K562 (cell line): ENCODE results near the gene NEK2. TPM values are rescaled to one million over a fixed set of nuclear protein-coding genes. Genes with fewer than 3 reads are reported as not detected.

Experiments used
- CEBPG ChIP-seq, 3 experiments: fragments of 200-800 bp in 1 of 3; sonication (Bioruptor generic) in 1 of 3; sonication (generic) in 1 of 3; formaldehyde crosslinking in 1 of 3; IDR thresholded peaks in 2 of 3; conservative IDR thresholded peaks in 1 of 3; 2 replicates each; pipeline versions ENCODE4 v1.6.1 to v1.8.0; 2016 to 2022; ENCODE audit warnings: missing compliant biosample characterization in 2 of 3, missing genetic modification characterization in 2 of 3, mild to moderate bottlenecking in 1 of 3, missing genetic modification reagents in 1 of 3
- ESRRA ChIP-seq: fragments of 450-650 bp; IDR thresholded peaks from 2 replicates; pipeline ENCODE4 v1.6.1; 2014; ENCODE audit warnings: low read depth, mild to moderate bottlenecking, moderate library complexity, borderline replicate concordance
- MBD2 ChIP-seq: sonication (generic); IDR thresholded peaks from 2 replicates; pipeline ENCODE4 v1.6.1; 2016; ENCODE audit warnings: low read depth, borderline replicate concordance
- MYNN ChIP-seq, 2 experiments: sonication (generic); formaldehyde crosslinking in 1 of 2; IDR thresholded peaks; 2 replicates each; pipeline versions ENCODE4 v1.5.0 to v1.6.1; 2016 to 2020; ENCODE audit warnings: antibody characterized with exemption in 1 of 2, missing genetic modification reagents in 1 of 2
- NFRKB ChIP-seq: fragments of 450-650 bp; IDR thresholded peaks from 2 replicates; pipeline ENCODE4 v1.6.1; 2016; ENCODE audit warnings: low read depth
- NONO ChIP-seq, 2 experiments: fragments of 200-400 bp in 1 of 2; fragments of 450-650 bp in 1 of 2; formaldehyde crosslinking in 1 of 2; IDR thresholded peaks; 2 replicates each; pipeline ENCODE4 v1.6.1; 2017; ENCODE audit warnings: low read depth in 2 of 2, mild to moderate bottlenecking in 2 of 2, moderate library complexity in 2 of 2, low read length in 1 of 2
- PML ChIP-seq: IDR thresholded peaks from 2 replicates; pipeline ENCODE4 v1.6.1; 2012; ENCODE audit warnings: low read length, inconsistent platforms
- PURB ChIP-seq: sonication (generic); formaldehyde crosslinking; IDR thresholded peaks from 2 replicates; pipeline ENCODE4 v1.9.0; 2021; ENCODE audit warnings: low read depth, mild to moderate bottlenecking, missing genetic modification reagents
- RBM25 ChIP-seq: fragments of 200-400 bp; formaldehyde crosslinking; IDR thresholded peaks from 2 replicates; pipeline ENCODE4 v1.6.1; 2018; ENCODE audit warnings: low read length, low read depth, moderate library complexity; ENCODE audit not compliant: severe bottlenecking
- SMARCA4 ChIP-seq: fragments of 450-650 bp; IDR thresholded peaks from 2 replicates; pipeline ENCODE4 v1.6.1; 2016
- SRSF3 ChIP-seq: fragments of 200-400 bp; formaldehyde crosslinking; IDR thresholded peaks from 2 replicates; pipeline ENCODE4 v1.6.1; 2016; ENCODE audit warnings: mild to moderate bottlenecking, low read length, moderate library complexity; ENCODE audit not compliant: insufficient read depth
- TBP ChIP-seq: optimal IDR thresholded peaks from 2 replicates; pipeline ENCODE3; 2011; ENCODE audit warnings: low read depth, low read length, improper control_type of control experiment
- TOE1 ChIP-seq, 2 experiments: fragments of 450-650 bp in 1 of 2; sonication (generic) in 1 of 2; formaldehyde crosslinking in 1 of 2; IDR thresholded peaks; 2 replicates each; pipeline versions ENCODE4 v1.7.1 to v1.8.0; 2016 to 2022; ENCODE audit warnings: borderline replicate concordance in 2 of 2, mild to moderate bottlenecking in 2 of 2, antibody characterized with exemption in 1 of 2, inconsistent platforms in 1 of 2, low read depth in 1 of 2, missing genetic modification reagents in 1 of 2, moderate library complexity in 1 of 2
- ZNF316 ChIP-seq: fragments of 450-650 bp; IDR thresholded peaks from 2 replicates; pipeline ENCODE4 v1.6.1; 2016
- ZNF561 ChIP-seq: fragments of 450-650 bp; formaldehyde crosslinking; conservative IDR thresholded peaks from 2 replicates; pipeline ENCODE4 v1.4.0; 2020; ENCODE audit warnings: mild to moderate bottlenecking, moderate library complexity
- ZNF79 ChIP-seq: fragments of 250-450 bp; sonication (Bioruptor Pico); IDR thresholded peaks from 2 replicates; pipeline ENCODE4 v1.4.0; 2020; ENCODE audit warnings: low read depth, mild to moderate bottlenecking, moderate library complexity
- polyA plus RNA-seq, 8 experiments: library from polyadenylated mRNA; depleted of rRNA in 4 of 8; stranded (reverse) in 5 of 8; unstranded in 3 of 8; fragments of >200 nt; fragmentation: Nextera tagmentation in 2 of 8; fragmentation: Illumina TruSeq in 1 of 8; extraction: Ambion mirVana in 2 of 8; extraction: Trizol in 1 of 8; gene quantifications; 2 replicates each; pipeline versions ENCODE4 v1.2.1 to v1.2.3, GENCODE V29; 2011 to 2014; ENCODE audit warnings: inconsistent platforms in 1 of 8, missing spikeins in 1 of 8
- total RNA-seq, 7 experiments: library from RNA; depleted of rRNA in 6 of 7; stranded (reverse); fragments of >200 nt in 6 of 7; fragmentation: Illumina TruSeq in 2 of 7; extraction: Trizol in 2 of 7; gene quantifications; 2 replicates each; pipeline versions ENCODE4 v1.2.1 to v1.2.3, GENCODE V29; 2011 to 2021; ENCODE audit warnings: low replicate concordance in 1 of 7
- TF ChIP-seq, protein P1 (sequence below): fragments of 250-450 bp; sonication (Bioruptor Pico); IDR thresholded peaks from 2 replicates; pipeline ENCODE4 v1.4.0; 2020; ENCODE audit warnings: borderline replicate concordance
- TF ChIP-seq, protein P2 (sequence below): sonication (generic); formaldehyde crosslinking; IDR thresholded peaks from 2 replicates; pipeline ENCODE4 v1.8.1; 2023; ENCODE audit warnings: mild to moderate bottlenecking, missing genetic modification reagents
- TF ChIP-seq, protein P3 (sequence below), 2 experiments: fragments of 200-800 bp in 1 of 2; sonication (Bioruptor generic) in 1 of 2; sonication (generic) in 1 of 2; formaldehyde crosslinking in 1 of 2; IDR thresholded peaks in 1 of 2; conservative IDR thresholded peaks in 1 of 2; 2 replicates each; pipeline versions ENCODE4 v1.5.0 to v1.6.1; 2016 to 2020; ENCODE audit warnings: missing compliant biosample characterization in 1 of 2, missing genetic modification characterization in 1 of 2, missing genetic modification reagents in 1 of 2
- TF ChIP-seq, protein P4 (sequence below): sonication (generic); formaldehyde crosslinking; IDR thresholded peaks from 2 replicates; pipeline ENCODE4 v1.8.1; 2022; ENCODE audit warnings: missing genetic modification reagents

The NEK2 gene
- total and polyA plus RNA-seq, 9 of the 15 experiments (the other 6 are each of a cell fraction or from before 2014, with no cell fraction given) = 30.0 to 74.7 (median 66.4) TPM

DNA sequence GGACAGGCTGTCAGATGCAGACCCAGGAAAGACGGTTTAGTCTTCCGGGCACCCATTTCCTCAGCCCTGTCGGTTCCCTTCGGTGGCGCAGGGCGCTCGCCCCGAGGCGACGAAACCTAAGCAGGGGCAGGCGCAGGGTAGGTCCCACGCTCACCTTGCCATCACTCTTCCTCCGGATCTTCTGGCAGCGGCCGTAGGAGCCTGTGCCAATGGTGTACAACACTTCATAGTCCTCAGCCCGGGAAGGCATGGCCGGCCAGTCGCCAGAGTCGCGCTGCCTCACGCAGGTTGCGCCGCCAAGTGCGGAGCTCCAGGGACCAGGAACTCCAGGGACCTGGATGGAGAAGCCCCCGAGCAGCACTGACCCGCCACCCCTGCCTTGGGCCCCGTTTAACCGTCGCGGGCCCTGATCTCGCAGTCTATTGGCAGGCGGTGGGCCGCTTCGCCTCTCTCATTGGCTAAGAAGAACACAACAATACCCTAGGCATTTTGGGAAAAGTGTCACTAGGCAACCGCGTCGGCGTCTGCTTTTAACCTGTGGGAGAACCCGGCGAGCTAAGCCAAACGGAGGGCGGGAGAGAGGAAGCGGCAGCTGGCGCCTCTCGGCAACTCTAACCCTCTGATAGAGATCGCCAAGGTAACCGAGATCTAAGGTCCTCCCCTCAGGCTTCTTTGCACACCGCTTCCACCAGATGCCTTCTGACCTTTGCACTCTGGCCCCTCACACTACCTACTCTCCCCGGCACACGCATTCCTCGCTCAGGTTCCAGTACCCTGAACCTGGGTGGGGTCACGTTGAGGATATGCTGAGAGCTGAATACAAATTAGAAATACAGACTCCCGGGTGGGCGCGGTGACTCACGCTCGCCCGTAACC, at the start of gene NEK2 (continued):
- TF ChIP-seq, protein P1, sequence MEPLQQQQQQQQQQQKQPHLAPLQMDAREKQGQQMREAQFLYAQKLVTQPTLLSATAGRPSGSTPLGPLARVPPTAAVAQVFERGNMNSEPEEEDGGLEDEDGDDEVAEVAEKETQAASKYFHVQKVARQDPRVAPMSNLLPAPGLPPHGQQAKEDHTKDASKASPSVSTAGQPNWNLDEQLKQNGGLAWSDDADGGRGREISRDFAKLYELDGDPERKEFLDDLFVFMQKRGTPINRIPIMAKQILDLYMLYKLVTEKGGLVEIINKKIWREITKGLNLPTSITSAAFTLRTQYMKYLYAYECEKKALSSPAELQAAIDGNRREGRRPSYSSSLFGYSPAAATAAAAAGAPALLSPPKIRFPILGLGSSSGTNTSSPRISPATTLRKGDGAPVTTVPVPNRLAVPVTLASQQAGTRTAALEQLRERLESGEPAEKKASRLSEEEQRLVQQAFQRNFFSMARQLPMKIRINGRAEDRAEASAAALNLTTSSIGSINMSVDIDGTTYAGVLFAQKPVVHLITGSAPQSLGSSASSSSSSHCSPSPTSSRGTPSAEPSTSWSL (CRISPR knock-in tag) = no peak
- peak; percentile 76 for TF ChIP-seq TBP
- TF ChIP-seq PML = peak; percentile 43; the same call in 1 of the 2 replicates
- TF ChIP-seq TOE1 (IDR thresholded peaks at IDR 0.05; ENCODE audit: borderline replicate concordance) = peak; percentile 24; the same call in 1 of the 2 replicates
- 0 out of 2 replicates have a peak, but pooled peaks have one; percentile 42 for TF ChIP-seq TOE1 (CRISPR knock-in tag; IDR thresholded peaks at IDR 0.05; ENCODE audit: borderline replicate concordance, low read depth)
- TF ChIP-seq, protein P2, sequence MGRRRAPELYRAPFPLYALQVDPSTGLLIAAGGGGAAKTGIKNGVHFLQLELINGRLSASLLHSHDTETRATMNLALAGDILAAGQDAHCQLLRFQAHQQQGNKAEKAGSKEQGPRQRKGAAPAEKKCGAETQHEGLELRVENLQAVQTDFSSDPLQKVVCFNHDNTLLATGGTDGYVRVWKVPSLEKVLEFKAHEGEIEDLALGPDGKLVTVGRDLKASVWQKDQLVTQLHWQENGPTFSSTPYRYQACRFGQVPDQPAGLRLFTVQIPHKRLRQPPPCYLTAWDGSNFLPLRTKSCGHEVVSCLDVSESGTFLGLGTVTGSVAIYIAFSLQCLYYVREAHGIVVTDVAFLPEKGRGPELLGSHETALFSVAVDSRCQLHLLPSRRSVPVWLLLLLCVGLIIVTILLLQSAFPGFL = no peak
- TF ChIP-seq, protein P3, sequence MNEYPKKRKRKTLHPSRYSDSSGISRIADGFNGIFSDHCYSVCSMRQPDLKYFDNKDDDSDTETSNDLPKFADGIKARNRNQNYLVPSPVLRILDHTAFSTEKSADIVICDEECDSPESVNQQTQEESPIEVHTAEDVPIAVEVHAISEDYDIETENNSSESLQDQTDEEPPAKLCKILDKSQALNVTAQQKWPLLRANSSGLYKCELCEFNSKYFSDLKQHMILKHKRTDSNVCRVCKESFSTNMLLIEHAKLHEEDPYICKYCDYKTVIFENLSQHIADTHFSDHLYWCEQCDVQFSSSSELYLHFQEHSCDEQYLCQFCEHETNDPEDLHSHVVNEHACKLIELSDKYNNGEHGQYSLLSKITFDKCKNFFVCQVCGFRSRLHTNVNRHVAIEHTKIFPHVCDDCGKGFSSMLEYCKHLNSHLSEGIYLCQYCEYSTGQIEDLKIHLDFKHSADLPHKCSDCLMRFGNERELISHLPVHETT (CRISPR knock-in tag; conservative IDR thresholded peaks at IDR 0.05 in 1 of 2, IDR thresholded peaks at IDR 0.05 in 1 of 2) = peak in 1 of 2 experiments; percentile 73; a peak in 2 of 4 replicates
- TF ChIP-seq PURB (CRISPR knock-in tag) = no peak
- no peak for TF ChIP-seq SRSF3
- peak in 1 of 2 experiments; percentile 86; a peak in 1 of 4 replicates for TF ChIP-seq NONO (IDR thresholded peaks at IDR 0.05; ENCODE audit: low read depth in 2 of 2, low read length in 1 of 2)
- TF ChIP-seq, protein P4, sequence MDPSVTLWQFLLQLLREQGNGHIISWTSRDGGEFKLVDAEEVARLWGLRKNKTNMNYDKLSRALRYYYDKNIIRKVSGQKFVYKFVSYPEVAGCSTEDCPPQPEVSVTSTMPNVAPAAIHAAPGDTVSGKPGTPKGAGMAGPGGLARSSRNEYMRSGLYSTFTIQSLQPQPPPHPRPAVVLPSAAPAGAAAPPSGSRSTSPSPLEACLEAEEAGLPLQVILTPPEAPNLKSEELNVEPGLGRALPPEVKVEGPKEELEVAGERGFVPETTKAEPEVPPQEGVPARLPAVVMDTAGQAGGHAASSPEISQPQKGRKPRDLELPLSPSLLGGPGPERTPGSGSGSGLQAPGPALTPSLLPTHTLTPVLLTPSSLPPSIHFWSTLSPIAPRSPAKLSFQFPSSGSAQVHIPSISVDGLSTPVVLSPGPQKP = no peak
- TF ChIP-seq ZNF561 = no peak
- peak; percentile 86 for TF ChIP-seq SMARCA4
- no peak for TF ChIP-seq NFRKB
- TF ChIP-seq MYNN (IDR thresholded peaks at IDR 0.05) = peak; percentile 96
- no peak for TF ChIP-seq MYNN (CRISPR knock-in tag; IDR thresholded peaks at IDR 0.05)
- peak; percentile 71; the same call in 1 of the 2 replicates for TF ChIP-seq ESRRA
- TF ChIP-seq ZNF316 = no peak
- TF ChIP-seq ZNF79 = no peak
- peak; percentile 40 for TF ChIP-seq RBM25
- peak; percentile 61; the same call in 1 of the 2 replicates for TF ChIP-seq MBD2
- TF ChIP-seq CEBPG (CRISPR knock-in tag; IDR thresholded peaks at IDR 0.05) = no peak; the same call in 1 of the 2 replicates
- no peak for TF ChIP-seq CEBPG (tag; conservative IDR thresholded peaks at IDR 0.05 in 1 of 2, IDR thresholded peaks at IDR 0.05 in 1 of 2)
